H9 (cell line): ENCODE data around the gene JARID2. TPM values are rescaled to one million over a fixed set of nuclear protein-coding genes. Genes with fewer than 3 reads are reported as not detected.

Experiments
- DNase-seq: peaks from one replicate; pipeline ENCODE4 v3.0.0-alpha.2; 2017
- H2AFZ ChIP-seq: one replicate; pipeline ENCODE4 v1.6.1; 2013; ENCODE audit warnings: mild to moderate bottlenecking, low read length, control low read depth, moderate library complexity
- H2AK5ac ChIP-seq: 2 replicates; pipeline ENCODE4 v1.6.1; 2013; ENCODE audit warnings: low read length, control low read depth, mixed read lengths; ENCODE audit not compliant: insufficient read length
- H2BK120ac ChIP-seq: one replicate; pipeline ENCODE4 v1.6.1; 2013; ENCODE audit warnings: low read depth, mild to moderate bottlenecking, low read length, control low read depth, inconsistent platforms; ENCODE audit not compliant: poor library complexity, severe bottlenecking
- H2BK12ac ChIP-seq: 2 replicates; pipeline ENCODE4 v1.6.1; 2013; ENCODE audit warnings: low read length, control low read depth, mixed read lengths, low read depth; ENCODE audit not compliant: insufficient read length
- H2BK15ac ChIP-seq: 2 replicates; pipeline ENCODE4 v1.6.1; 2013; ENCODE audit warnings: low read depth, low read length, control low read depth
- H2BK20ac ChIP-seq: one replicate; pipeline ENCODE4 v1.6.1; 2013; ENCODE audit warnings: low read depth, mild to moderate bottlenecking, low read length, control low read depth, inconsistent platforms; ENCODE audit not compliant: poor library complexity, severe bottlenecking
- H2BK5ac ChIP-seq: 2 replicates; pipeline ENCODE4 v1.6.1; 2013; ENCODE audit warnings: low read length, control low read depth, mixed read lengths; ENCODE audit not compliant: insufficient read length
- H3K14ac ChIP-seq: 2 replicates; pipeline ENCODE4 v1.6.1; 2013; ENCODE audit warnings: low read length, control low read depth; ENCODE audit not compliant: insufficient read depth
- H3K18ac ChIP-seq: 2 replicates; pipeline ENCODE4 v1.6.1; 2013; ENCODE audit warnings: low read depth, mild to moderate bottlenecking, mixed read lengths, low read length, control low read depth; ENCODE audit not compliant: insufficient read length
- H3K23ac ChIP-seq: 2 replicates; pipeline ENCODE4 v1.6.1; 2013; ENCODE audit warnings: low read length, control low read depth, mixed read lengths, low read depth; ENCODE audit not compliant: insufficient read length
- H3K23me2 ChIP-seq: 2 replicates; pipeline ENCODE4 v1.6.1; 2013; ENCODE audit warnings: low read depth, mild to moderate bottlenecking, mixed read lengths, low read length, control low read depth; ENCODE audit not compliant: insufficient read length, poor library complexity, severe bottlenecking
- H3K27ac ChIP-seq: 2 replicates; pipeline ENCODE4 v1.5.1; 2013; ENCODE audit warnings: low read length, control low read depth, mixed read lengths, low read depth; ENCODE audit not compliant: insufficient read length
- H3K27me3 ChIP-seq: 2 replicates; pipeline ENCODE4 v1.6.1; 2013; ENCODE audit warnings: low read length, control low read depth, inconsistent platforms; ENCODE audit not compliant: insufficient read depth
- H3K4ac ChIP-seq: 2 replicates; pipeline ENCODE4 v1.6.1; 2013; ENCODE audit warnings: low read depth, mild to moderate bottlenecking, control low read depth, inconsistent platforms, low read length, moderate library complexity
- H3K4me1 ChIP-seq: 2 replicates; pipeline ENCODE4 v1.6.1; 2013; ENCODE audit warnings: low read length, control low read depth, inconsistent platforms; ENCODE audit not compliant: insufficient read depth
- H3K4me2 ChIP-seq: 2 replicates; pipeline ENCODE4 v1.6.1; 2013; ENCODE audit warnings: low read length, control low read depth, mixed read lengths; ENCODE audit not compliant: insufficient read length, insufficient read depth
- H3K56ac ChIP-seq: 2 replicates; pipeline ENCODE4 v1.6.1; 2013; ENCODE audit warnings: low read depth, mild to moderate bottlenecking, mixed read lengths, low read length, control low read depth; ENCODE audit not compliant: insufficient read length
- H3K79me1 ChIP-seq: 2 replicates; pipeline ENCODE4 v1.6.1; 2013; ENCODE audit warnings: low read depth, mild to moderate bottlenecking, moderate library complexity, low read length, control low read depth, inconsistent platforms; ENCODE audit not compliant: insufficient read depth, poor library complexity, severe bottlenecking
- H3K79me2 ChIP-seq: 2 replicates; pipeline ENCODE4 v1.6.1; 2013; ENCODE audit warnings: low read length, control low read depth, inconsistent platforms; ENCODE audit not compliant: insufficient read depth
- H3K9ac ChIP-seq: 2 replicates; pipeline ENCODE4 v1.6.1; 2013; ENCODE audit warnings: low read length, control low read depth, mixed read lengths; ENCODE audit not compliant: insufficient read length; ENCODE audit errors: extremely low read depth
- H3K9me3 ChIP-seq: one replicate; pipeline ENCODE4 v1.6.1; 2013; ENCODE audit warnings: low read depth, low read length, inconsistent platforms; ENCODE audit not compliant: control insufficient read depth
- H3T11ph ChIP-seq: one replicate; pipeline ENCODE4 v1.6.1; 2013; ENCODE audit warnings: mild to moderate bottlenecking, low read length, control low read depth, inconsistent platforms
- H4K20me1 ChIP-seq: one replicate; pipeline ENCODE4 v1.6.1; 2013; ENCODE audit not compliant: control insufficient read depth, insufficient read length, insufficient read depth
- H4K5ac ChIP-seq: 2 replicates; pipeline ENCODE4 v1.6.1; 2013; ENCODE audit warnings: low read depth, mild to moderate bottlenecking, mixed read lengths, low read length, control low read depth; ENCODE audit not compliant: insufficient read length
- H4K8ac ChIP-seq: replicated peaks from 2 replicates; pipeline ENCODE4 v1.6.1; 2013; ENCODE audit warnings: low read length, control low read depth, mixed read lengths, low read depth; ENCODE audit not compliant: insufficient read length
- H4K91ac ChIP-seq: 2 replicates; pipeline ENCODE4 v1.6.1; 2013; ENCODE audit warnings: low read depth, mild to moderate bottlenecking, moderate library complexity, mixed read lengths, low read length, control low read depth; ENCODE audit not compliant: insufficient read length
- H3K27ac Mint-ChIP-seq, 3 experiments: 2 replicates in 2 of 3; 3 replicates in 1 of 3; pipeline ENCODE4 v1.8.0; 2020 to 2021; ENCODE audit warnings: mixed read lengths in 3 of 3, mild to moderate bottlenecking in 1 of 3, moderate library complexity in 1 of 3
- H3K27me3 Mint-ChIP-seq: 2 replicates; pipeline ENCODE4 v1.8.0; 2021; ENCODE audit warnings: low read depth, mild to moderate bottlenecking, moderate library complexity, mixed read lengths
- H3K36me3 Mint-ChIP-seq, 3 experiments: 2 replicates in 2 of 3; 3 replicates in 1 of 3; pipeline ENCODE4 v1.8.0; 2020 to 2021; ENCODE audit warnings: low read depth in 3 of 3, mixed read lengths in 3 of 3; ENCODE audit not compliant: insufficient read depth in 1 of 3
- H3K4me1 Mint-ChIP-seq, 2 experiments: 2 replicates each; pipeline ENCODE4 v1.8.0; 2020; ENCODE audit warnings: mixed read lengths in 2 of 2
- H3K4me3 Mint-ChIP-seq, 2 experiments: 2 replicates in 1 of 2; 3 replicates in 1 of 2; pipeline ENCODE4 v1.8.0; 2020 to 2021; ENCODE audit warnings: mild to moderate bottlenecking in 2 of 2, mixed read lengths in 2 of 2, moderate library complexity in 1 of 2
- H3K9me3 Mint-ChIP-seq, 2 experiments: 2 replicates in 1 of 2; 3 replicates in 1 of 2; pipeline ENCODE4 v1.8.0; 2020; ENCODE audit warnings: mild to moderate bottlenecking in 2 of 2, mixed read lengths in 2 of 2, moderate library complexity in 1 of 2
- CTCF ChIP-seq: fragments of 200-600 bp; sonication (generic); conservative IDR thresholded peaks from 3 replicates; pipeline ENCODE4 v1.8.0; 2021; ENCODE audit warnings: antibody characterized with exemption, mild to moderate bottlenecking
- WGBS: extraction: QIAGEN DNeasy Blood & Tissue Kit; methylation state at CpG from one replicate; pipeline ENCODE4 v1.1.7; 2013; ENCODE audit warnings: missing lambda C conversion rate, low lambda C conversion rate, mixed read lengths; ENCODE audit not compliant: insufficient read length; ENCODE audit errors: extremely low coverage; 5-methylcytosine and 5-hydroxymethylcytosine counted together
- total RNA-seq: library from RNA; stranded (reverse); gene quantifications from 2 replicates; pipeline ENCODE4 v1.2.1, GENCODE V29; 2021

Gene JARID2
- total RNA-seq, 1 experiment from 2014 or later: 174 TPM

GRCh38 chr6:15389765-15390723 lies 144.2 kb downstream of the JARID2 start:
- Mint-ChIP-seq H3K27me3 (peaks cover 2% of the 10 kb centered on the region; the same call in 1 of the 2 replicates), H3K9me3 (no peaks in the 10 kb centered on the region), H3K36me3 (peaks cover 0 to 21% (median 16%) of the 10 kb centered on the region in 3 experiments; a peak in 6 of 7 replicates), H3K4me3 (0 out of 5 replicates have a peak overlapping the region, but pooled peaks of 1 of the 2 experiments have one; percentile 19), H3K4me1 (peaks cover 65 to 72% of the 10 kb centered on the region in 2 experiments), H3K27ac (peak overlapping the region; percentile 34 to 90 (median 69); a peak in 6 of 7 replicates)
- no peak overlapping the region for H3K14ac ChIP-seq
- H3K9ac ChIP-seq: no peak overlapping the region
- H3K23ac ChIP-seq: no peak overlapping the region
- H3K27ac ChIP-seq: no peak overlapping the region
- H2AFZ ChIP-seq: no peak overlapping the region
- H3K56ac ChIP-seq: no peak overlapping the region
- H3K9me3 ChIP-seq: no peaks in the 10 kb centered on the region
- H4K20me1 ChIP-seq: peaks cover 4% of the 10 kb centered on the region
- no peaks in the 10 kb centered on the region for H3K27me3 ChIP-seq
- no CpG with 5 or more reads among the region's 14 CpGs for WGBS
- no peak overlapping the region for H4K5ac ChIP-seq
- no peak for DNase-seq
- no peak overlapping the region for H2BK15ac ChIP-seq
- H2BK12ac ChIP-seq: no peak overlapping the region
- H3K18ac ChIP-seq: no peak overlapping the region
- H4K8ac ChIP-seq: no peak overlapping the region
- H3K23me2 ChIP-seq: no peaks in the 10 kb centered on the region
- no peak overlapping the region for H3K4me2 ChIP-seq
- no peaks in the 10 kb centered on the region for H3K79me1 ChIP-seq
- no peak overlapping the region for H2BK5ac ChIP-seq
- peaks cover 94% of the 10 kb centered on the region for H3K79me2 ChIP-seq
- no peak overlapping the region for H2BK20ac ChIP-seq
- no peak overlapping the region for H2AK5ac ChIP-seq
- H2BK120ac ChIP-seq: no peak overlapping the region
- peaks cover 16% of the 10 kb centered on the region for H3K4me1 ChIP-seq
- no peak overlapping the region for H4K91ac ChIP-seq
- no peak overlapping the region for H3T11ph ChIP-seq
- no peak overlapping the region for H3K4ac ChIP-seq
- peak; percentile 77 for TF ChIP-seq CTCF
